Body of pancreas (tissue), 4 donors: ENCODE data around the gene GRIN1.

ENCODE experiments used
- CTCF ChIP-seq, 7 experiments: fragments of 450-650 bp in 4 of 7; fragments of 200-600 bp in 3 of 7; sonication (generic) in 3 of 7; IDR thresholded peaks; one replicate each; pipeline ENCODE4 v1.5.1; 2016 to 2019; ENCODE audit warnings: antibody characterized with exemption in 7 of 7
- POLR2A ChIP-seq, 3 donors: fragments of 450-650 bp; IDR thresholded peaks; one replicate each; pipeline ENCODE4 v1.6.1; 2016; ENCODE audit warnings: antibody characterized with exemption in 3 of 3, mild to moderate bottlenecking in 2 of 3

- TF ChIP-seq CTCF (IDR thresholded peaks at IDR 0.05), result no peak
- TF ChIP-seq POLR2A (IDR thresholded peaks at IDR 0.05), result no peak
These were observed 52.3 kb downstream of the GRIN1 start for GRCh38 chr9:137191245-137191644.
